Prostate gland (tissue), 2 donors: Measurements from ENCODE around the gene ELAVL1. TPM values are rescaled to one million over a fixed set of nuclear protein-coding genes. Genes with fewer than 3 reads are reported as not detected.

Source experiments
- DNase-seq: peaks from one replicate; pipeline ENCODE4 v3.0.0-alpha.2; 2019; ENCODE audit warnings: low spot score
- H3K27ac ChIP-seq, 2 donors: fragments of 200-600 bp; sonication (generic); 2 replicates each; pipeline ENCODE4 v1.5.1; 2017 to 2019
- H3K27me3 ChIP-seq: fragments of 200-600 bp; sonication (generic); replicated peaks from 2 replicates; pipeline ENCODE4 v1.5.1; 2019; ENCODE audit not compliant: insufficient read depth
- H3K36me3 ChIP-seq, 2 donors: fragments of 200-600 bp; sonication (generic); 1 replicate in 1 of 2; 2 replicates in 1 of 2; pipeline versions ENCODE4 v1.5.1 to v1.8.1; 2017 to 2019
- H3K4me1 ChIP-seq: fragments of 200-600 bp; sonication (generic); replicated peaks from 2 replicates; pipeline ENCODE4 v1.5.1; 2019
- H3K4me3 ChIP-seq, 2 donors: fragments of 200-600 bp; sonication (generic); 2 replicates each; pipeline ENCODE4 v1.5.1; 2017 to 2019
- H3K9me3 ChIP-seq: fragments of 200-600 bp; sonication (generic); 2 replicates; pipeline ENCODE4 v1.5.1; 2017
- POLR2A ChIP-seq: fragments of 450-650 bp; IDR thresholded peaks from one replicate; pipeline ENCODE4 v1.6.1; 2016; ENCODE audit warnings: antibody characterized with exemption, mild to moderate bottlenecking
- POLR2AphosphoS5 ChIP-seq: sonication (generic); formaldehyde crosslinking; IDR thresholded peaks from one replicate; pipeline ENCODE4 v1.6.1; 2017; ENCODE audit warnings: antibody characterized with exemption
- WGBS: methylation state at CpG from one replicate; pipeline ENCODE4 v1.1.5; 2018; 5-methylcytosine and 5-hydroxymethylcytosine counted together
- intact Hi-C: fragments of 100-400 bp; cut with DNase I; formaldehyde crosslinking; loops from one replicate; pipeline ENCODE4 v1.14.2; 2022
- total RNA-seq, 2 donors: library from RNA; depleted of rRNA; stranded (reverse); fragments of >200 nt; gene quantifications; one replicate each; pipeline ENCODE4 v1.1.0, GENCODE V29; 2016
- TF ChIP-seq, protein P1 (sequence below), 4 experiments: fragments of 200-600 bp in 2 of 4; fragments of 450-650 bp in 2 of 4; sonication (generic) in 2 of 4; IDR thresholded peaks; 1 replicate in 3 of 4; 2 replicates in 1 of 4; pipeline ENCODE4 v1.5.1; 2016 to 2019; ENCODE audit warnings: antibody characterized with exemption in 4 of 4, mild to moderate bottlenecking in 2 of 4, moderate library complexity in 2 of 4

The ELAVL1 gene
- total RNA-seq, 2 donors from 2014 or later: 35.6 to 76.9 TPM

DNA sequence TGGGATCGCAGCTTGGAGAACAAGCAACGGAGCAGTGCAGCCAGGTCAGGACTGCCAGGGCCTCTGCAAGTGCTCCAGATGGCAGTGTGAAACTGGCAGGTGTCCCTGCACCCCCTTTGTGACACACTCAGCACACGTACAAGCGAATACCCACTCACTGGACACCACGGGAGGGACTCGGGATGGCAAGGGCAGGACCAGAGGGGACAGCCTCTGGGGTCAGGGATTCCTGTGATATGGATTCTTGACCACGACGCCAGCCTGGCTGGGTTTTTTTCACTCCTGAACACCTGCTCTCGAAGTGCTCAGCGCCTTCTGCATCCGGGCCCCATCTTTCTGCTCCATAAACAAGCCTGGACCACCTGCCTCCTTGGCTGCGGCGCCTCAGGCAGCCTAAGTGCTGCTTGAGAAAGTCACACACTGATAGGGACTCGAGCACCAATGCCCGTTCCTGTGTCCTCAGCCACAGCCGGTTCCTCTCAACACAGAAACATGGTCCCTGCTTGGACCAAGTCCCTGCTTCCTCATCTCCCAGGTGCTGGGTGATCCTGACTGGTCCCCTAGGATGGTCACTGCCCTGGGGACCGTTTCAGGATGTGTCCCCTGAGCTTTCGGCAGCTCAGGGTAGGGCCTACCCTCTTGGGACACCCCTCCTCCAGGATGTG, 22.0 kb downstream of the ELAVL1 start:
- Histone ChIP-seq H3K27me3 (no peaks in the 10 kb centered on the region), H3K27ac (no peak overlapping the region), H3K4me1 (peaks cover 12% of the 10 kb centered on the region), H3K36me3 (peaks cover 10 to 12% of the 10 kb centered on the region in 2 donors), H3K4me3 (no peak overlapping the region), H3K9me3 (no peaks in the 10 kb centered on the region)
- DNase-seq: no peak
- no peak for TF ChIP-seq POLR2AphosphoS5
- TF ChIP-seq, protein P1, sequence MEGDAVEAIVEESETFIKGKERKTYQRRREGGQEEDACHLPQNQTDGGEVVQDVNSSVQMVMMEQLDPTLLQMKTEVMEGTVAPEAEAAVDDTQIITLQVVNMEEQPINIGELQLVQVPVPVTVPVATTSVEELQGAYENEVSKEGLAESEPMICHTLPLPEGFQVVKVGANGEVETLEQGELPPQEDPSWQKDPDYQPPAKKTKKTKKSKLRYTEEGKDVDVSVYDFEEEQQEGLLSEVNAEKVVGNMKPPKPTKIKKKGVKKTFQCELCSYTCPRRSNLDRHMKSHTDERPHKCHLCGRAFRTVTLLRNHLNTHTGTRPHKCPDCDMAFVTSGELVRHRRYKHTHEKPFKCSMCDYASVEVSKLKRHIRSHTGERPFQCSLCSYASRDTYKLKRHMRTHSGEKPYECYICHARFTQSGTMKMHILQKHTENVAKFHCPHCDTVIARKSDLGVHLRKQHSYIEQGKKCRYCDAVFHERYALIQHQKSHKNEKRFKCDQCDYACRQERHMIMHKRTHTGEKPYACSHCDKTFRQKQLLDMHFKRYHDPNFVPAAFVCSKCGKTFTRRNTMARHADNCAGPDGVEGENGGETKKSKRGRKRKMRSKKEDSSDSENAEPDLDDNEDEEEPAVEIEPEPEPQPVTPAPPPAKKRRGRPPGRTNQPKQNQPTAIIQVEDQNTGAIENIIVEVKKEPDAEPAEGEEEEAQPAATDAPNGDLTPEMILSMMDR (IDR thresholded peaks at IDR 0.05): no peak
- TF ChIP-seq POLR2A: no peak
- intact Hi-C loops: no loop called here
- WGBS: 93% methylated on average over 18 of the region's 18 CpGs

DNA sequence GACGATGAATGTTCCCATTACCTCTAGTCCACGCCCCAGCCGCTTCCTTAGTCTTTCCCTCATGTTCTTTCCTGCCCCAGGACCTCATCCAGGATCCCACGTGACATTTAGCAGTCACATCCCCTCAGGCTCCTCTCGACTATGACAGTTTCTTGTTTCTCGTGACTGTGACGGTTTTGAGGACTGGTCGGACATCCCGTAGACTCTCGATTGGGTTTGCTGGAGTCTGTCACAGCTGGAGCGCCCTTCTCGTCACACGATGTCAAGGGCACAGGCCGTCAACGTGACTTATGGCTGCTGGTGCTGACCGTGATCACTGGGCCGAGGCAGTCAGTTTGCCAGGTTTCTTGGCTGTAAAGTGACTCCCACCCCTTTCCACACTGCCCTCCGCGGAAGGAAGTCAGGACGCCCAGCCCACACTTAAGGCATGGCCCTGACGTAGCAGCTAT, 22.8 kb downstream of the ELAVL1 start:
- H3K36me3 ChIP-seq: peaks cover 10 to 12% of the 10 kb centered on the region in 2 donors
- 73% methylated on average over 21 of the region's 21 CpGs for WGBS

DNA sequence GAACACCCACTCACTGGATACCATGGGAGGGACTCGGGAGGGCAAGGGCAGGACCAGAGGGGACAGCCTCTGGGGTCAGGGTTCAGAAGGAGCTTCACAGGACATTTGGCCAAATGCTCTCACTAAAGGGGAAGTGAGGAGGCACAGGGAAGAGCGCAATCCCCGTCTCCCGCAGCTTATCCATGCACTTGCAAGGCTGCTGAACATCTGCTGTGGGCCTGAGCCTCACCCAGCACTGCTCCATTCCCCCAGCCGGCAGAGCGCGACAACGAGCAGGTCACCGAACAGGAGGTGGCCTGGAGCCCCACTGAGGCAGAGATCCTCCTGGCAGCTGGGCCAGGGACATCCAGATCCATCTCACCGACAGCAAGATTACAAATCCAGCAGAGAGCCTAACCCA, 23.3 kb downstream of the ELAVL1 start:
- peaks cover 10 to 12% of the 10 kb centered on the region in 2 donors for H3K36me3 ChIP-seq
- intact Hi-C loops: no loop called here
- H3K9me3 ChIP-seq: no peaks in the 10 kb centered on the region
- no peaks in the 10 kb centered on the region for H3K27me3 ChIP-seq
- 94% methylated on average over 7 of the region's 10 CpGs for WGBS
- H3K27ac ChIP-seq: no peak overlapping the region
- H3K4me1 ChIP-seq: peaks cover 5% of the 10 kb centered on the region
- no peak overlapping the region for H3K4me3 ChIP-seq
- TF ChIP-seq POLR2A (no peak), POLR2AphosphoS5 (no peak)
- TF ChIP-seq, protein P1 (IDR thresholded peaks at IDR 0.05): no peak
- no peak for DNase-seq

More for the DNA sequence above, 22.8 kb downstream of the ELAVL1 start:
- no peaks in the 10 kb centered on the region for H3K9me3 ChIP-seq
- no peak overlapping the region for H3K27ac ChIP-seq
- DNase-seq: no peak
- peaks cover 10% of the 10 kb centered on the region for H3K4me1 ChIP-seq
- H3K27me3 ChIP-seq: no peaks in the 10 kb centered on the region
- peak; percentile 15 for TF ChIP-seq POLR2AphosphoS5
- TF ChIP-seq, protein P1 (IDR thresholded peaks at IDR 0.05): no peak
- intact Hi-C loops: no loop called here
- H3K4me3 ChIP-seq: no peak overlapping the region

DNA sequence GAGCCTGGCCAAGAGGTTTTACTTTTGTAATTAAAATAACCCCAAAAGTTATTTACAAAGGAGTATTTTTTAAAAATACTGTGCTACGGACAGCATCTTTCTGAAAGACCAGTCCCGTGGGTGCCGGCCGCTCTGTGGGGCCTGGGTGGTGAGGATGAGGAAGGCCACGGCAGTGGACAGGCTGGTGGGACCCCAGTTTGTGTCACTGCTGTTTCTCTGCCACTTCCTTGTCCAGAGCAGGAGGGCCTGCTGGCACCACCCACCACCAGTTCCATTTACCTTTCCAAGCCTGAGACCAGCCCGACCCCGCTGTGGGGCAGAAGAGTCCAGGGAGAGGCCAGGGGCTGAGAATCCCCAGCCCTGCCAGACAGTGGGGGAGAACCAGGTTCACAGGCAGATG, 23.8 kb downstream of the ELAVL1 start:
- no peak overlapping the region for H3K4me3 ChIP-seq
- H3K27ac ChIP-seq: no peak overlapping the region
- no peaks in the 10 kb centered on the region for H3K27me3 ChIP-seq
- TF ChIP-seq POLR2A: no peak
- TF ChIP-seq, protein P1 (IDR thresholded peaks at IDR 0.05): no peak
- WGBS: 98% methylated on average over 7 of the region's 7 CpGs
- no peaks in the 10 kb centered on the region for H3K9me3 ChIP-seq
- DNase-seq: no peak
- peaks cover under 1% of the 10 kb centered on the region for H3K4me1 ChIP-seq
- intact Hi-C loops: no loop called here
- peaks cover 10 to 12% of the 10 kb centered on the region in 2 donors for H3K36me3 ChIP-seq

- Histone ChIP-seq H3K27me3 (no peaks in the 10 kb centered on the region), H3K27ac (no peak overlapping the region), H3K9me3 (no peaks in the 10 kb centered on the region), H3K4me3 (no peak overlapping the region), H3K4me1 (no peaks in the 10 kb centered on the region), H3K36me3 (peaks cover 10 to 12% of the 10 kb centered on the region in 2 donors)
- TF ChIP-seq POLR2A (no peak), POLR2AphosphoS5 (no peak)
- TF ChIP-seq, protein P1 (IDR thresholded peaks at IDR 0.05): no peak
- DNase-seq: no peak
- WGBS: 79% methylated on average over 7 of the region's 7 CpGs
- intact Hi-C loops: no loop called here
These were observed 24.2 kb downstream of the ELAVL1 start for GRCh38 chr19:7981199-7981598.
